HG03378 (cell line): ENCODE measurements around the gene AVEN.
A peak's percentile ranks its signal among the peaks of the same experiment; 100 is the strongest.

Source experiments
- ATAC-seq: cut with Tn5 transposase; IDR thresholded peaks from one replicate; pipeline ENCODE4 v1.9.1; 2021; ENCODE audit warnings: mild to moderate bottlenecking, moderate library complexity; ENCODE audit not compliant: unreplicated experiment

AVEN gene

DNA sequence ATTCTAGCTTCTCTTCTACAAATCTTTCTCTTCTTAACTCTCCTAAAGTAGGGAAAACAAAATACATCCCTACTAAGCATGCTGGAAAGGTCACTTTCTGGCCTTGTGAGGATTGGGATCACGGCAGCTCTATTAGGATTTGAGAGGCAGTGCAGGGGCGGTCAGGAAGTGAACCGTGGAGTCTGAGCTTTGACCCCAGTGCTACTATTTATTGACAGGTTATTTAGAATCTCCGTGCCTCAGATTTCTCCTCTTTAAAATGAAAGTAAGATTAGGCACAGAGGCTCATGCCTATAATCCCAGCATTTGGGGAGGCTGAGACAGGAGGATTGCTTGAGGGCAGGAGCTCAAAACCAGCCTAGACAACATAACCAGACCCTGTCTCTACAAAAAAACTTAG, 112.7 kb downstream of the AVEN start:
- no peak for ATAC-seq

- no peak for ATAC-seq
Measured at GRCh38 chr15:33923446-33923845, 115.6 kb downstream of the AVEN start.

DNA sequence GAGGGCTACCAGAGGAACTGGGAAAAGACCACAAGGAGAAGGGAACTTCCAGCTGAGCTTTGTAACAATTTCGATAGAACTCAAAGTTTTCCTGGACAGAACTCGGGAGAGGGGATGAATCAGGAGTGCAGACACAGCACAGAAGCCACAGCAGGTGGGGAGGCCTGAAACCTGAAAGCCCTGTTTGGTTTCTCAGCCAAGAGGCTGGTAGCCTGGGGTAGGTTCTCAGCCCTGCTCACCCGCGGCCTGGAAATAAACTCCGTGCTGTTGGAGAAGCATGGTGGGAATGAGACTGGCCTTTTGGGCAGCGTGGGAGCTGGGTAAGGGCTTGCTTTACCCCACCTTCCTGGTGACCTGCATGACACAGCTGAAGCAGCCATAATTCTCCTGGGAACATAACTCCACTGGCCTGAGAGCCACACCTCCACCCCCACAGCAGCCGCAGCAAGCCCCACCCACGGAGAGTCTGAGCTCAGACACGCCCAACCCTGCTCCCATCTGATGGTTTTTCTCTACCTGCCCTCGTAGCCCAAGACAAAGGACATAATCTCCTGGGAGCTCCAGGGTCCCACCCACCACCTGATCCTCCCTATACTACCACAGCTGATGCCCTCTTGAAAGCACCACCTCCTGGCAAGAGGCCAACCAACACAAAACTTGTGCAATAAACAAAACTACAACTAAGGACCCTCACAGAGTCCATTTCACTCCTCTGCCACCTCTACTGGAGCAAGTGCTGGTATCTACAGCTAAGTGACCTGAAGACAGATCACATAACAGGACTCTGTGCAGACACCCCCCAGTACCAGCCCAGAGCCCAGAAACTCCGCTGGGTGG, 123.2 kb downstream of the AVEN start:
- ATAC-seq: no peak

DNA sequence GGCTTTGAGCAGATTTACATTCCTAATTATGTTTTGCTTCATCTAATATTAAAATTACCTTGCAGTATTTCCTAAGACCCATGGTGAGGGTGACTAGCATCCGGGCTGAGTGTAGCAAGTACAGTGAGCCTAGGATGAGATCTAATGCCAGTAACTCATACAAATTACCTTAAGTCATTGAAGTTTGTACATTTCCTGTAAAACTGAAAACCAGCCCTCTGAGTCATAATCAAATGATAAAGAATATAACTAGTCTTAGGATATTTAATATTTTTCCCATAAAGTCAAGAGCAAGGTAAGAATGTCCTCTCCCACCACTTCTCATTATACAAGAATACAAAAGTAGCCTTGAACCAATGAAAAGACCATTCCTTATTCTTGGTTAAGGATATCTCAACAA, 125.5 kb downstream of the AVEN start:
- ATAC-seq: no peak

GRCh38 chr15:33912326-33912725, 126.7 kb downstream of the AVEN start:
- ATAC-seq: no peak

- no peak for ATAC-seq
Measured at GRCh38 chr15:33910741-33911140, 128.3 kb downstream of the AVEN start.

DNA sequence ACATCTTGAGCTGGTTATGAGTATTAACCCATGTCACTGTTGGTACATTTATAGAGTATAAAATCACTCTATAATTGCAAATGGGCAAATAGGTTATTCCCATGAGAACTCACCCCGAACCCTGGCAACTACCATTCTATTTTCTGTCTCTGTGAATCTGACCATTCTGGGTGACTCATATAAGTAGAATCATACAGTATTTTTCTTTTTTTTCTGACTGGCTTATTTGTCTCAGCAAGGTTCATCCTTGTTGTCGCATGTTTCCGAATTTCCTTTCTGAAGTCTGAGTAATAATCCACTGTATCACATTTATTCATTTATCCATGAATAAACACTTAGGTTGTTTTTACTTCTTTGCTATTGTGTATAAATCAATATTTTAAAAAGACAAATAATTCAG, 130.6 kb downstream of the AVEN start:
- no peak for ATAC-seq

- ATAC-seq: no peak
Measured at GRCh38 chr15:33907326-33907725, 131.7 kb downstream of the AVEN start.

DNA sequence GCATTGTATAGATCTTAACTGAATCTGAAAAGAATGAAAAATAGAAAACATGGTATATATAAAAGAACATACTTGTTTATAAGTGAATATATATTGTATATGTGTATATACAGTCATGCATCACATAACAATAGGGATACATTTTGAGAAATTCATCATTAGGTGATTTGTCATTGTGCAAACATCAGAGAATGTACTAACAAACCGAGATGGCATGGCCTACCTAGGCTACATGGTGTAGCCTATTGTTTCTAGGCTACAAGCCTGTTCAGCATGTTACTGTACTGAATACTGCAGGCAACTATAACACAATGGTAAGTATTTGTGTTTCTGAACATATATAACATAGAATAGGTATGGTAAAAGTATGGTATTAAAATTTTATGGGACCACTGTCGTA, 135.3 kb downstream of the AVEN start:
- ATAC-seq: no peak

- no peak for ATAC-seq
Measured at GRCh38 chr15:33902043-33902442, 137.0 kb downstream of the AVEN start.

DNA sequence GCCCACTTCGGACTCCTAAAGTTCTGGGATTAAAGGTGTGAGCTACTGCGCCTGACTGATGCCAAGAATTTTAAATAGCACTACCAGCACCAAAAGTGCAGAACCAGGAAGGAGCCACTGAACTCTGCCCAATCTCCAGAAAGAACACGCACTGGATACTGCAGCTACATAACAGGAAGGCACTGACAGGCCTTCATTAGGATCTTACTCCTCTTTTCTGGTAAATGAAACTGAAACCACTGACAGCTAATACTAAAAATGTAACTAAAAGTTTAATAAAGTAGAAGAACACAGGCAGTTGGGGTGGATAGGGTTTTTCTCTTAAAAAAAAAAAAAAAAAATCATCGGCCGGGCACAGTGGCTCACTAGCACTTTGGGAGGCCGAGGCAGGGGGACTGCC, 144.8 kb downstream of the AVEN start:
- peak; percentile 70 for ATAC-seq

- ATAC-seq: no peak
Measured at GRCh38 chr15:33888176-33888575, 150.8 kb downstream of the AVEN start.

GRCh38 chr15:33882921-33883320, 156.1 kb downstream of the AVEN start:
- no peak for ATAC-seq

GRCh38 chr15:33874156-33874555, 164.8 kb downstream of the AVEN start:
- no peak for ATAC-seq

GRCh38 chr15:33872416-33873106, 166.4 kb downstream of the AVEN start:
- ATAC-seq: no peak

DNA sequence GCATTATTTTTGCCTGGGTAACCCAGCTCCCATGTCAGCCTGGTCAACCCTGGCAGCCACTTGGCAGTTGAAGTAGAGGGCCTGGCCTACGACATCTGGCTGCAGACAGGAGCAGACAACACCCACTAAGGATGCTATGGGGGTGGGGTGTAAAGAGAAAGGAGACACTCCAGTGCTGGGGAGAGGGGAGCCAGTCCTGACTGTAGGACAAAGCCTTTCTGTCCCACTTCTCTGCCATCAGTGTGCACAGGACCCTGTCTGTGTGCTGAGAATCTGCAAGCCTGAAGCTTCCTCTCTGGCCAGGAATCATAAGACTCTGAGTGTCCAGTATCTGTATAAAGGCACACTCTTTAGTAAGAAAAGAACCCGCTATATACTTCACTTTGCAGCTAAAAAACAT, 167.0 kb downstream of the AVEN start:
- ATAC-seq: no peak

DNA sequence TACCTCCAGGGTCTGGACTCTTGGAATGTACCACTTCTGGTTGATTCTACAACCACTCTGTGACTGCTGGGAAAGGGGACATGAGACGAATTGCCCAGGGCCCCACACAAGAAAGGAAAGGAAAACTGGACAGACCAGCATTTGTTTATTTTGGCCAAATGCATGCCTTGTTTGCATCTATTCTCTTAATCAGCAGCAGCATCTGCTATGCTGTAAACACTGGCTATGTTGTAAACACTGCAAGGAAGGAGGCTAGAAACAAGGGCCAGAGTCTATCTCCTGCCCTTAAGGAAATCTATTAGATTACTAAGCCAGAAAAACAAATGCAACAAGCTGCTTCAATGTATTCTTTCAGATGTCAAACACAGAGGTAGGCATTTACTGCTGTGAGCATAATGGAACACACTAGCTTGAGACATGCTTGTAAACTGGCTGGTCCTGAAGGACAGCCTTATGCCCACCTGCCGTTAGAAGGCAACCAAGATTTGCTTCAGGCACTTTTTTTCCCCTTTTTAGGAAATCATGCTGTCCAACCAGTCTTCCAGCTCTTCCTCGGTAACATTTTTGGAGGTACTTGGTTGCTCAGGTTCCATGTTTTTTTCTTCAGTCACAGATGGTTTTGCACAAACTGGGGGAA, 172.8 kb downstream of the AVEN start:
- no peak for ATAC-seq

- no peak for ATAC-seq
Measured at GRCh38 chr15:33865416-33865815, 173.6 kb downstream of the AVEN start.

DNA sequence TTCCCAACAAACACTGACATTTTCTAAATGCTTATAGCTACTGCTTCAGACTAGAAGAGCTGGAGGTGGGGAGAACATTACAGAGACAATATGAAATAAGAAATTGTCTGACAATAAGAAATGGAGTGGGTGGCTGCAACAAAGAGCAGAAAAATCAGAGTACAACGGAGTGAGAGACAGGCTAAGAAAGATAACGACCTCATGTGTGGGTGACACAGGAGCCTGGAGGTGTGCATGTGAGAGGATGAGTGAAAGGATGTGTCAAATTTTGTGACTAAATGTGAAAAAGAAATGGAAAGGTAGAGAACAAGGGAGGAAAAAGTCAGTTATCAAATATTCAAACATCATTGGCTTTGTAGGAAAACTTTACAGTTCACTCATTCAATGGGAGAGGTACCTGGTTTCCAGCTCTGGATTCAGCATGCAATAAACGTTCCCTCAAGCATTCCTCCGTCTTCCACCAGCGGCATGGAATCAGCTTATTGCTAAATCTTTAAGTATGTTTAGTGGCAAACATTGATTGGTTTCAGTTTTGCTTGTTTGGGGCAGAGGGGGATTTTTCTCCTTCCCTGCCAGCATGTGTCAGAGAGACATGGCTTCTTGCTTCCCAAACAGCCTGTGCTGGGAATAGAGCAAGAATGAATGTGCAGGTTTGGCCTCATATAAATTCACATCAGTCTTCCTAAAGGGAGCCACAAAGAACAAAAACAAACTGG, 174.5 kb downstream of the AVEN start:
- no peak for ATAC-seq

GRCh38 chr15:33860754-33861153, 178.2 kb downstream of the AVEN start:
- ATAC-seq: no peak

DNA sequence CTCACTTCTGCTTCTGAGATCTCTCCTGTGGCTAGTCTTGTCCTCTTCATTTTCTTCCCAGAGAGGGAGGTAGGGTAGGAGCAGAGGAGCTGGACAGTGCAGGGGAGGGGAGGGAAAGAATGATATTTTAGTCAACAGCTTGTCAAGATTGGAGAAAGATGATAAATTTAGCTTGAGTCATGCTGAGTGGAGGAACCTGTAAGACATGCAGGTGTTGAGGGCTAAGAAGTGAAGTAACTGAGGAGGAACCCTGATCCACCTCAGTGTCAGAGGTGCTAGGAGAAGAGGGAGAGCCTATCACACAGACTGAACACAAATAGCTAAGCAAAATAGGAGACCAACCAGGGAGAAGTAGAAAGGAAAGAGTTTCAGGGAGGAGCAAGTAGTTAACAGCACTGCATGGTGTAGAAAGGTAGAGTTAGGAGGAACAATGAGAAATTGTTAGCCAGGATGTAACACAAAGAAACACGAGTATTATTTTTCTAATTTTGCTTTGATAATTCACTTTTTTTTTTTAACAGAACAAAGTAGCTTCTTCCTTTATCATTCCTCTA, 178.9 kb downstream of the AVEN start:
- ATAC-seq: no peak
